BLaER1 treated with 17β-estradiol and CSF1 and Interleukin-3, amounts not matched to agents 10 nM and 100 nM (cell line): ENCODE measurements around the gene HBD.

Experiments used
- H3K27ac ChIP-seq, 11 experiments: shearing (Covaris generic); formaldehyde crosslinking; 2 replicates each; pipeline ENCODE4 v1.8.1; 2022
- H3K27me3 ChIP-seq, 11 experiments: shearing (Covaris generic); formaldehyde crosslinking; 2 replicates each; pipeline ENCODE4 v1.8.1; 2022
- H3K36me3 ChIP-seq, 11 experiments: shearing (Covaris generic); formaldehyde crosslinking; 2 replicates each; pipeline ENCODE4 v1.8.1; 2022
- H3K4me1 ChIP-seq, 10 experiments: shearing (Covaris generic); formaldehyde crosslinking; 2 replicates each; pipeline ENCODE4 v1.8.1; 2022
- H3K4me2 ChIP-seq, 11 experiments: shearing (Covaris generic); formaldehyde crosslinking; 2 replicates each; pipeline ENCODE4 v1.8.1; 2022
- H3K4me3 ChIP-seq, 10 experiments: shearing (Covaris generic); formaldehyde crosslinking; 2 replicates each; pipeline ENCODE4 v1.8.1; 2022
- H3K9ac ChIP-seq, 11 experiments: shearing (Covaris generic); formaldehyde crosslinking; 2 replicates each; pipeline ENCODE4 v1.8.1; 2022
- H3K9me3 ChIP-seq, 11 experiments: shearing (Covaris generic); formaldehyde crosslinking; replicated peaks in 1 of 11; 2 replicates each; pipeline ENCODE4 v1.8.1; 2022
- H4K20me1 ChIP-seq, 11 experiments: shearing (Covaris generic); formaldehyde crosslinking; 2 replicates each; pipeline ENCODE4 v1.8.1; 2022
- Cebpa-rat ChIP-seq, 11 experiments: shearing (Covaris generic); IDR thresholded peaks; 2 replicates each; pipeline ENCODE4 v1.8.1; 2022

The HBD gene

DNA sequence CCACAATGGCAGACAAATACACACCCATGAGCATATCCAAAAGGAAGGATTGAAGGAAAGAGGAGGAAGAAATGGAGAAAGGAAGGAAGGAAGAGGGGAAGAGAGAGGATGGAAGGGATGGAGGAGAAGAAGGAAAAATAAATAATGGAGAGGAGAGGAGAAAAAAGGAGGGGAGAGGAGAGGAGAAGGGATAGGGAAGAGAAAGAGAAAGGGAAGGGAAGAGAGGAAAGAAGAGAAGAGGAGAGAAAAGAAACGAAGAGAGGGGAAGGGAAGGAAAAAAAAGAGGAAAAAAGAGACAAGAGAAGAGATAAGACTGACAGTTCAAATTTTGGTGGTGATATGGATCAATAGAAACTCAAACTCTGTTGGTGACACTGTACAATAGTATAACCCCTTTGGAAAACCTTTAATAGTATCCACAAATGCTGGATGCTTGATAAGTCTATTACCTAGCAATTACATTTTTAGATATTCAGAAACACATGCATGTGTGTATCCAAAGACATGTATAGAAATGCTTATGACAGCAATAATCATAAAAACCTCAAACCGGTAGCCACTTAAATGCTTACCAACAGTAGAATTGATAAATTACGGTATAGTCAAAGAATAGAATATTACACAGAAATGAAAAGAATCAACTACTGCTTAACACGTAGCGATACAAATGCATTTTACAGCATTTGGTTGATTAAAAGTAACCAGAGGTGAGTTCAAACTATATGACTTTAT is 1.2 kb upstream of the HBD start:
- TF ChIP-seq Cebpa-rat (IDR thresholded peaks at IDR 0.05): no peak
- H3K27ac ChIP-seq: no peak overlapping the region
- no peaks in the 10 kb centered on the region for H4K20me1 ChIP-seq
- H3K4me1 ChIP-seq: peaks cover 10 to 41% (median 11%) of the 10 kb centered on the region in 10 experiments
- H3K4me2 ChIP-seq: no peak overlapping the region
- no peaks in the 10 kb centered on the region for H3K36me3 ChIP-seq
- H3K4me3 ChIP-seq: no peak overlapping the region
- no peak overlapping the region for H3K9ac ChIP-seq
- H3K9me3 ChIP-seq: no peaks in the 10 kb centered on the region
- no peaks in the 10 kb centered on the region for H3K27me3 ChIP-seq

DNA sequence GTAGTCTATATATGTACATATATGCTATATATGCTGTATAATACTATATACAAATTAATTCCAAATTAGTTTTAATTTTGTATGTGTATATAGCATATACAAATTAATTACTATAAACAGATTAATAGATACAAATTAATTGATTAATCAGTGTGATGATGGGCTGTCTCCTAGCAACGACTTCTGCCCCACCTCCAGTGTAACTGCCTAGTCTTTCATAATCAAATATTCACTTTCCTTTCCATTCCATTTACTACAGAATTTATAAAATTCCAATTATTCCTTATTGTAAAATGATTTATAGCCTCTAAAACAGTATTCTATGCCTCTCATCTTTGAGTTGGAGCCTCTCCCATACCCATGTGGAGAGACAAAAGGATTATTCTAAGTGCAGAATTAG is 976 bp downstream of the HBD start:
- Histone ChIP-seq H3K4me2 (no peak overlapping the region), H3K27ac (no peak overlapping the region), H3K36me3 (no peaks in the 10 kb centered on the region), H3K27me3 (no peaks in the 10 kb centered on the region), H3K9me3 (no peaks in the 10 kb centered on the region), H4K20me1 (no peaks in the 10 kb centered on the region), H3K4me1 (peaks cover 10 to 32% (median 11%) of the 10 kb centered on the region in 10 experiments), H3K9ac (no peak overlapping the region), H3K4me3 (no peak overlapping the region)
- no peak for TF ChIP-seq Cebpa-rat (IDR thresholded peaks at IDR 0.05)

DNA sequence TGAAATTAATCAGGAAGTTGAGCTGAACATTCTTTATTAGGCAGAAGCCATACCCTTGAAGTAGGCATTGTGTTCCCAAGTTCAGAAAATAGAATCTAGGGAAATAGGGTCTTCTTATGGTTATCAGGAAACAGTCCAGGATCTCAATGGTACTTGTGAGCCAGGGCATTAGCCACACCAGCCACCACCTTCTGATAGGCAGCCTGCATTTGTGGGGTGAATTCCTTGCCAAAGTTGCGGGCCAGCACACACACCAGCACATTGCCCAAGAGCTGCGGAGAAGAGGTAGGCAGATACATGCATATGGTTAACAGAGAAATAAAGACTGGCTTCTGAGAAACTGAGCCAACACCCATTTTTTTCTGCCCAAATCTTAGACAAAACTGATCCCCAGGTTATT is 1.5 kb downstream of the HBD start:
- Histone ChIP-seq H3K27ac (no peak overlapping the region), H3K4me2 (peak overlapping the region in 2 of 11 experiments; percentile 30 to 45; a peak in 4 of 22 replicates), H3K9ac (no peak overlapping the region), H3K4me1 (peaks cover 10 to 31% (median 11%) of the 10 kb centered on the region in 10 experiments), H3K9me3 (no peaks in the 10 kb centered on the region), H4K20me1 (no peaks in the 10 kb centered on the region), H3K27me3 (no peaks in the 10 kb centered on the region), H3K36me3 (no peaks in the 10 kb centered on the region), H3K4me3 (no peak overlapping the region)
- TF ChIP-seq Cebpa-rat (IDR thresholded peaks at IDR 0.05): no peak

DNA sequence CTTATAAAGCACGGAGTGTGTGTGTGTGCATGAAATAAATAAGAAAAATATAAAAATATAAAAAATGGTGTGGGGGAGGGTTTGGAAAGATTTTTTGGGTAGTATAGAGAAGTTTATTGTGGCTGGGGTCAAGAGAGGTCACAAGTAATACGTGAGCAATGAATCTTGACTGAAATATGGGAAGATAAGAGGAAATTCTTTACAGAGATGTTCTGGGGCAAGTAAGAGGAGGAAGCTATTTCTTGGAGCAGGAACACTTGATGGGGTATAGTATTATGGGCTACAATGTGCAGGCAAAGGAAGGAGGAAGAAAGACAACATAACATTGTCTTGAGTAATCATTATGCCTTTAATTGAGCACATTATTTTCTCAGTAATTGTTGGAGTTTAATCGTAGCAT is 2.1 kb downstream of the HBD start:
- Histone ChIP-seq H4K20me1 (no peaks in the 10 kb centered on the region), H3K9ac (no peak overlapping the region), H3K4me3 (no peak overlapping the region), H3K27ac (no peak overlapping the region), H3K4me1 (peaks cover 10 to 31% (median 11%) of the 10 kb centered on the region in 10 experiments), H3K4me2 (peak overlapping the region in 2 of 11 experiments; percentile 30 to 45; a peak in 4 of 22 replicates), H3K27me3 (no peaks in the 10 kb centered on the region), H3K9me3 (no peaks in the 10 kb centered on the region), H3K36me3 (no peaks in the 10 kb centered on the region)
- TF ChIP-seq Cebpa-rat (IDR thresholded peaks at IDR 0.05): no peak

DNA sequence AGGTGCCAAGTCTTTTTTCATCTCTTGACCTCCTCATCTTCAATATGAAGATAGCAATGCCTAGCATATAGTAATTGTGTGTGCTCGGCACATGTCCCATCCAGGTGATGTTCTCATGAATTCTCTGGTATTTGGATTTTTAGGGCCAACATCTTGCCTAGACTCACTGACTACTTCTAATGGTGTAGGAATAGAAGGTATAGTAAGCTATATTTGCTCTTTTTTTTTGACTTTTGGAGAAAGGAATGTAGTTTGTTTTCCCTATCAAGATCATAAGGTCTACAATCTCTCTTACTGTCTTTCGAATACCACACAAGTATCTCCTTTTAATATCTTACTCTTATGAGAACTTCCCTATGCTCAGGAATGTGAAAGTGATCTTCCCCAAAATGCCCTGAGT is 3.2 kb downstream of the HBD start:
- H3K27me3 ChIP-seq: no peaks in the 10 kb centered on the region
- H3K4me1 ChIP-seq: peaks cover 10 to 31% (median 11%) of the 10 kb centered on the region in 10 experiments
- no peak overlapping the region for H3K4me2 ChIP-seq
- H3K27ac ChIP-seq: no peak overlapping the region
- no peak overlapping the region for H3K9ac ChIP-seq
- H3K4me3 ChIP-seq: no peak overlapping the region
- H3K36me3 ChIP-seq: no peaks in the 10 kb centered on the region
- H3K9me3 ChIP-seq: no peaks in the 10 kb centered on the region
- H4K20me1 ChIP-seq: no peaks in the 10 kb centered on the region
- TF ChIP-seq Cebpa-rat (IDR thresholded peaks at IDR 0.05): no peak

DNA sequence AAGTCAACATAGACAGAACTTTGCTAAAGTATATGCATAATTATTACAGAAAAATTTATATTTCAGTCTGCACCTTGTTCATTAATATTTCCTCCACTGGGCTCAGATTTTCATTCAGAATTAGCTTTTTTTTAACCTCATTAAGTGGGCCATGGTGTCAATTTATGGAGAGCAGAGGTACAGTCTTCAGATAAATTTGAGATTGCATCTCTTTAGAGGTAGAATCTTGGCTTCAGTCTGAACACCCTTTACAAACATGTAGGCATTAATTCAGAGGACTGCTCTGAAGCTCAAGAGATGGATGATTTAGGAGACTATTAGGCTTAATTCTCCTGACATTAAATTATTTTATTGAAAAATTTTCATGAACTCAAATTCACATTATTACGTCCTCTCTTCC is 4.0 kb downstream of the HBD start:
- peaks cover 10 to 31% (median 11%) of the 10 kb centered on the region in 10 experiments for H3K4me1 ChIP-seq
- H3K27me3 ChIP-seq: no peaks in the 10 kb centered on the region
- H3K27ac ChIP-seq: no peak overlapping the region
- no peak for TF ChIP-seq Cebpa-rat (IDR thresholded peaks at IDR 0.05)
- no peak overlapping the region for H3K9ac ChIP-seq
- no peaks in the 10 kb centered on the region for H3K9me3 ChIP-seq
- H3K4me2 ChIP-seq: no peak overlapping the region
- H3K36me3 ChIP-seq: no peaks in the 10 kb centered on the region
- H3K4me3 ChIP-seq: no peak overlapping the region
- H4K20me1 ChIP-seq: no peaks in the 10 kb centered on the region

DNA sequence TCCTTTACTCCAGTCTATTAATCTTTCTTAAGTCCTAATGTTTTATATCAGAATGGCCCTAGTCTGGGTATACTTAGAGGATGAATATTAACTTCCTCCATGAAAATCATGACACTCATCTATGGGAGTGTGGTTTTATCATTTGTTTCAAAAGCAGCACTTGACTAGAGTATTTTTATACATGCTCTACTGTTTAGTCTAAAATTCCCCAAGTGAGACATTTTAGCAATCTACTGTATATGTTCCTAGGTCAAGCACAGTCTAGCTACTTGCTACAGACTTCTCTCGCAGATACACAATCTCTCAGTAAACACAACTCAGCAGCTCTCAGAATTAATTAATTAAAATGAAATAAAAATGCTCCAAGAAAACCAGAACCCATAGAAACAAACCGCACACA is 4.5 kb downstream of the HBD start:
- no peak overlapping the region for H3K9ac ChIP-seq
- no peak overlapping the region for H3K4me3 ChIP-seq
- no peaks in the 10 kb centered on the region for H4K20me1 ChIP-seq
- H3K9me3 ChIP-seq: no peaks in the 10 kb centered on the region
- no peaks in the 10 kb centered on the region for H3K27me3 ChIP-seq
- H3K36me3 ChIP-seq: no peaks in the 10 kb centered on the region
- TF ChIP-seq Cebpa-rat (IDR thresholded peaks at IDR 0.05): no peak
- no peak overlapping the region for H3K27ac ChIP-seq
- H3K4me1 ChIP-seq: peaks cover 9 to 31% (median 10%) of the 10 kb centered on the region in 10 experiments
- H3K4me2 ChIP-seq: no peak overlapping the region

DNA sequence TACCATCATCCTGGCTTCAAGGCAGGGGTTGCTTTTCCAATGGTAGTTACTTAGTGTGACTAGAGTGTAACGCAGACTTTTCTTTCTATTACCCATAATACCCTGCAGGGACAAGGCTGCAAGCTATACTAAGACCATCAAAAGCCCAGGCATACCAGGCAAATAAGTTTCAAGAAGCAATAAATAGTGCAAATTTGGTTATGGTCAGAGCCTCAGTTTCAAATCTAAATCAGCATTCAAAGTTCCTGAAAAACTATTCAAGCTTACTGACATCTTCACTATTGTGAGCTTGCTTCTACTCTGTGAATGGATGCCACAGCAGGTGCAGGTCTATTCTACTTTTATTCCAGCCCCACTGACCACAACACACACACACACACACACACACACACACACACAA is 4.9 kb downstream of the HBD start:
- Histone ChIP-seq H3K36me3 (no peaks in the 10 kb centered on the region), H4K20me1 (no peaks in the 10 kb centered on the region), H3K4me3 (no peak overlapping the region), H3K27ac (no peak overlapping the region), H3K9me3 (no peaks in the 10 kb centered on the region), H3K9ac (no peak overlapping the region), H3K4me1 (peaks cover 5 to 26% (median 6%) of the 10 kb centered on the region in 10 experiments), H3K27me3 (no peaks in the 10 kb centered on the region), H3K4me2 (no peak overlapping the region)
- TF ChIP-seq Cebpa-rat (IDR thresholded peaks at IDR 0.05): no peak

DNA sequence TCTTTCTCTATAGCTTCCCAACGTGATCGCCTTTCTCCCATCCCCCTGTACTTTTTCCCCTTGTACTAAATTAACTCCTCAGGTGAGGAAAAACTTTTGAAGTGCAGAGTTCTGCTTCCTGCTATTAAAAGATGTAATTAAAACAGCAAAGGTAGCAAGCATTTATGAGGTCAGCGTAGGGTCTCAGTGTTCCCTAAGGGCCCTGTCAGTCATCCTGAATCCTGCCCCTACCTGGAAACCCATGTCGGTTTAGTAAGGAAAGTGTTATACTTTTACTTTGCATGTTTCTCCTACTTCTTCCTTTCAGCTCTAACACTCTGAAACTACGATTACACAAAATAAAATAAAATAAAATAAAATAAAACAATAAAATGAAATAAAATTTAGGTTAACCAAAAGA is 6.2 kb downstream of the HBD start:
- Histone ChIP-seq H4K20me1 (no peaks in the 10 kb centered on the region), H3K4me1 (peaks cover 0 to 20% (median 0%) of the 10 kb centered on the region in 10 experiments; a peak in 5 of 20 replicates), H3K9me3 (no peaks in the 10 kb centered on the region), H3K27ac (no peak overlapping the region), H3K4me2 (no peak overlapping the region), H3K9ac (no peak overlapping the region), H3K27me3 (no peaks in the 10 kb centered on the region), H3K36me3 (no peaks in the 10 kb centered on the region), H3K4me3 (no peak overlapping the region)
- TF ChIP-seq Cebpa-rat (IDR thresholded peaks at IDR 0.05): no peak

DNA sequence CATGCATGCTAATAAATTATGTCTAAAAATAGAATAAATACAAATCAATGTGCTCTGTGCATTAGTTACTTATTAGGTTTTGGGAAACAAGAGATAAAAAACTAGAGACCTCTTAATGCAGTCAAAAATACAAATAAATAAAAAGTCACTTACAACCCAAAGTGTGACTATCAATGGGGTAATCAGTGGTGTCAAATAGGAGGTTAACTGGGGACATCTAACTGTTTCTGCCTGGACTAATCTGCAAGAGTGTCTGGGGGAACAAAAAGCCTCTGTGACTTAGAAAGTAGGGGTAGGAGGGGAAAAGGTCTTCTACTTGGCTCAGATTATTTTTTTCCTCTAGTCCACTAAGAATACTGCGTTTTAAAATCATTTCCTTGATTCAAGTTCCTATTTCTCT is 6.6 kb downstream of the HBD start:
- no peaks in the 10 kb centered on the region for H3K27me3 ChIP-seq
- no peaks in the 10 kb centered on the region for H3K9me3 ChIP-seq
- H3K4me1 ChIP-seq: peaks cover 0 to 16% (median 0%) of the 10 kb centered on the region in 10 experiments; a peak in 5 of 20 replicates
- H3K27ac ChIP-seq: no peak overlapping the region
- H3K36me3 ChIP-seq: no peaks in the 10 kb centered on the region
- H3K4me2 ChIP-seq: no peak overlapping the region
- no peaks in the 10 kb centered on the region for H4K20me1 ChIP-seq
- no peak overlapping the region for H3K9ac ChIP-seq
- no peak for TF ChIP-seq Cebpa-rat (IDR thresholded peaks at IDR 0.05)
- no peak overlapping the region for H3K4me3 ChIP-seq
